CD4-positive, alpha-beta T cell (primary cell): Measurements from ENCODE around the gene TMOD1. TPM values are rescaled to one million over a fixed set of nuclear protein-coding genes. Genes with fewer than 3 reads are reported as not detected.

Source experiments
- ATAC-seq: fragments of 200-7000 bp; cut with Tn5 transposase; one replicate; pipeline ENCODE4 v1.10.0; 2022; ENCODE audit warnings: mild to moderate bottlenecking; ENCODE audit not compliant: poor library complexity
- CTCF ChIA-PET: fragments of 350-600 bp; sonication (Branson Sonifier 250); formaldehyde crosslinking; loops from one replicate; lab custom pipeline; 2021; ENCODE audit warnings: antibody characterized with exemption, inconsistent platforms; lab: Charles Lee
- POLR2A ChIA-PET: fragments of 350-600 bp; sonication (Branson Sonifier 250); formaldehyde crosslinking; loops from one replicate; lab custom pipeline; 2021; ENCODE audit warnings: antibody characterized with exemption, inconsistent platforms; lab: Charles Lee
- DNase-seq, 14 experiments: peaks; one replicate each; pipeline ENCODE4 v3.0.0-alpha.2; 2013 to 2020; ENCODE audit warnings: mixed read lengths in 2 of 14
- H3K27ac ChIP-seq, 2 donors: one replicate each; pipeline versions ENCODE4 v1.5.1 to v1.7.0; 2013; ENCODE audit warnings: low read length in 2 of 2, low read depth in 1 of 2, mild to moderate bottlenecking in 1 of 2
- H3K27me3 ChIP-seq, 2 experiments: 1 replicate in 1 of 2; 2 replicates in 1 of 2; pipeline versions ENCODE4 v1.6.1 to v1.7.0; 2013; ENCODE audit warnings: low read length in 2 of 2, control low read depth in 1 of 2, mild to moderate bottlenecking in 1 of 2, moderate library complexity in 1 of 2; ENCODE audit not compliant: insufficient read depth in 2 of 2, control insufficient read depth in 1 of 2
- H3K36me3 ChIP-seq: one replicate; pipeline ENCODE4 v1.6.1; 2013; ENCODE audit warnings: low read length, control low read depth; ENCODE audit not compliant: insufficient read depth
- H3K4me1 ChIP-seq: one replicate; pipeline ENCODE4 v1.6.1; 2013; ENCODE audit warnings: low read length, control low read depth; ENCODE audit not compliant: insufficient read depth
- H3K4me3 ChIP-seq: one replicate; pipeline ENCODE4 v1.5.1; 2013; ENCODE audit warnings: mild to moderate bottlenecking, low read length, moderate library complexity
- H3K9me3 ChIP-seq, 2 experiments: 1 replicate in 1 of 2; 2 replicates in 1 of 2; pipeline versions ENCODE4 v1.6.1 to v1.7.0; 2013; ENCODE audit warnings: low read length in 2 of 2, mild to moderate bottlenecking in 2 of 2, control low read depth in 1 of 2, moderate library complexity in 1 of 2; ENCODE audit not compliant: control insufficient read depth in 1 of 2, insufficient read depth in 1 of 2
- H3K27ac Mint-ChIP-seq: one replicate; pipeline ENCODE4 v1.8.0; 2020; ENCODE audit warnings: mixed read lengths
- H3K27me3 Mint-ChIP-seq: one replicate; pipeline ENCODE4 v1.8.0; 2021; ENCODE audit warnings: mixed read lengths
- H3K36me3 Mint-ChIP-seq: one replicate; pipeline ENCODE4 v1.8.0; 2021; ENCODE audit warnings: low read depth, mixed read lengths
- H3K4me1 Mint-ChIP-seq: one replicate; pipeline ENCODE4 v1.8.0; 2021; ENCODE audit warnings: low read depth, mixed read lengths
- H3K4me3 Mint-ChIP-seq: one replicate; pipeline ENCODE4 v1.8.0; 2020; ENCODE audit warnings: mild to moderate bottlenecking, mixed read lengths
- H3K9me3 Mint-ChIP-seq: one replicate; pipeline ENCODE4 v1.8.0; 2020; ENCODE audit warnings: mixed read lengths
- intact Hi-C, 2 experiments: fragments of 100-400 bp; cut with DNase I in 1 of 2; cut with micrococcal nuclease in 1 of 2; formaldehyde crosslinking; loops; one replicate each; pipeline versions ENCODE4 v1.15.1 to v1.9.0; 2023 to 2025; cut with DNase I, micrococcal nuclease
- total RNA-seq, 174 experiments: library from RNA in 2 of 174; stranded (reverse) in 2 of 174; gene quantifications; one replicate each; pipeline ENCODE4 v1.2.3 and lab custom pipeline; 2021 to 2026
- TF ChIP-seq, protein P1 (sequence below): fragments of 200-600 bp; IDR thresholded peaks from one replicate; pipeline ENCODE4 v1.8.0; 2022; ENCODE audit warnings: antibody characterized with exemption, mild to moderate bottlenecking

The TMOD1 gene
- total RNA-seq, 2 experiments from 2014 or later, result 0.20 to 0.47 TPM

DNA sequence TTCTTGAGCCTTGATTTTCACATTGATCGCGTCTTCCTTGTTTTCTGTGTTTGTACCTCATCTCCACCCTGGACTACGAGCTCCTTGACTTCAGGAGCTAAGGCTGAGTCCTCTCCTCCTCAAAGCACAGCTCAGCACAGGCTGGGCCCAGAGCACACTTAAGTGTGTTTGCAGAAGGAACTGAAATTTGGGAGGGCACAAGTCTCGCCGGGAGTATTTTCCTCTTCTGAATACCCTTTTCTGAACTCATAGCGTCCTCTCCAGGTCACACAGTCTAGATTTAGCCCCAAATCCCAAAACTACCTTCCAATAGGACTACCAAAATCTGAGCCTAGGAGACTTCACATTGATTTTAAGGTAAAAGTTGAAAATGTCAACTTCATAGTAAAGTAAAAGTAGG, 90.1 kb downstream of the TMOD1 start:
- DNase-seq (no peak), ATAC-seq (no peak)
- no peak overlapping the region for H3K27ac ChIP-seq
- no peak overlapping the region for H3K4me3 ChIP-seq
- H3K36me3 ChIP-seq, result no peaks in the 10 kb centered on the region
- TF ChIP-seq, protein P1, sequence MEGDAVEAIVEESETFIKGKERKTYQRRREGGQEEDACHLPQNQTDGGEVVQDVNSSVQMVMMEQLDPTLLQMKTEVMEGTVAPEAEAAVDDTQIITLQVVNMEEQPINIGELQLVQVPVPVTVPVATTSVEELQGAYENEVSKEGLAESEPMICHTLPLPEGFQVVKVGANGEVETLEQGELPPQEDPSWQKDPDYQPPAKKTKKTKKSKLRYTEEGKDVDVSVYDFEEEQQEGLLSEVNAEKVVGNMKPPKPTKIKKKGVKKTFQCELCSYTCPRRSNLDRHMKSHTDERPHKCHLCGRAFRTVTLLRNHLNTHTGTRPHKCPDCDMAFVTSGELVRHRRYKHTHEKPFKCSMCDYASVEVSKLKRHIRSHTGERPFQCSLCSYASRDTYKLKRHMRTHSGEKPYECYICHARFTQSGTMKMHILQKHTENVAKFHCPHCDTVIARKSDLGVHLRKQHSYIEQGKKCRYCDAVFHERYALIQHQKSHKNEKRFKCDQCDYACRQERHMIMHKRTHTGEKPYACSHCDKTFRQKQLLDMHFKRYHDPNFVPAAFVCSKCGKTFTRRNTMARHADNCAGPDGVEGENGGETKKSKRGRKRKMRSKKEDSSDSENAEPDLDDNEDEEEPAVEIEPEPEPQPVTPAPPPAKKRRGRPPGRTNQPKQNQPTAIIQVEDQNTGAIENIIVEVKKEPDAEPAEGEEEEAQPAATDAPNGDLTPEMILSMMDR, result no peak
- no peaks in the 10 kb centered on the region for H3K9me3 ChIP-seq
- no peaks in the 10 kb centered on the region for H3K27me3 ChIP-seq
- intact Hi-C loops, result no loop called here
- peaks cover 4% of the 10 kb centered on the region for H3K9me3 Mint-ChIP-seq
- H3K4me3 Mint-ChIP-seq, result no peak overlapping the region
- ChIA-PET CTCF (no interaction called here), POLR2A (no interaction called here)
- H3K27me3 Mint-ChIP-seq, result peaks cover 3% of the 10 kb centered on the region
- no peaks in the 10 kb centered on the region for H3K4me1 ChIP-seq
- H3K4me1 Mint-ChIP-seq, result no peaks in the 10 kb centered on the region
- H3K36me3 Mint-ChIP-seq, result peaks cover 18% of the 10 kb centered on the region
- H3K27ac Mint-ChIP-seq, result no peak overlapping the region

DNA sequence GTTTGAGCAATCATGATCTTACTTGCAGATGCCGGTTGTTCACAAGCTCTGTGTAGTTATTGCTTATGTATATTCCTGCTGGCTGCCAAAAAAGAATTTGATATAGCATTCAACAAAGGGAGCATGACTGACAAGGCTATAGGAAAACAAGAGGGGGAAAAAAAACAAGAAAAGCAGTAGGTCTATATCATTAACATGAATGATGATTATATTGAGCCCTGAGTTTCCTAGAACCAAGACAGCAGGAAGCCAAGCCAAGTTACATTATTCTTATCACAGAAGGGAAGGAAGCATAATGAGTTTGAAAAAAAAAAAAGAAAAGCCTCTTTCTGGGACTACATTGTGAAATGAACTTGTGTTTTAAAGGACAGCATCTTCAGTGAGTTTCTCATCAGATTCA, 90.7 kb downstream of the TMOD1 start:
- no peaks in the 10 kb centered on the region for H3K9me3 ChIP-seq
- H3K27me3 ChIP-seq, result no peaks in the 10 kb centered on the region
- no peak overlapping the region for H3K27ac Mint-ChIP-seq
- H3K4me3 ChIP-seq, result no peak overlapping the region
- H3K9me3 Mint-ChIP-seq, result peaks cover 4% of the 10 kb centered on the region
- H3K27ac ChIP-seq, result no peak overlapping the region
- intact Hi-C loops, result no loop called here
- peaks cover 18% of the 10 kb centered on the region for H3K36me3 Mint-ChIP-seq
- H3K36me3 ChIP-seq, result no peaks in the 10 kb centered on the region
- ChIA-PET POLR2A (no interaction called here), CTCF (no interaction called here)
- TF ChIP-seq, protein P1, result no peak
- no peak for ATAC-seq
- no peaks in the 10 kb centered on the region for H3K4me1 ChIP-seq
- no peak for DNase-seq
- H3K4me3 Mint-ChIP-seq, result no peak overlapping the region
- no peaks in the 10 kb centered on the region for H3K4me1 Mint-ChIP-seq
- peaks cover 3% of the 10 kb centered on the region for H3K27me3 Mint-ChIP-seq

DNA sequence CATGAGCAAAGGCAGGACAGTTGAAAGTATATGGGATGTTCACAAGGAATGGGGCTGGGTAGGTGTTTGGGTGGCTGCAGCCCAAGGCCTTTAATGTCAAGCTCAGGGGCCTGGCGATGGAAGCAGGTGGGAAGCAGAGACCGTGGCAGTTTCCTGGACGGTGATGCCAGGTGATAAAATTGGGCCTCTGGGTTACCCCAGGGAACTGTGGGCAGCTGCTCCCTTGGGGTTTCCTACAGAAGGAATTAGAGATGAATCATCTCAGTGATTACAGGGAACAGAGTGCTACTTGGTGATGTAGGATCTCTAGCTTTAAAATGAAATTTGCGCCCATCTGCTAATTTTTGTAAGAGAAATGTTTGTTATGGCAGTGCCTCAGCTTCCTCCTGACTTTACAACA, 92.5 kb downstream of the TMOD1 start:
- Mint-ChIP-seq H3K4me3 (no peak overlapping the region), H3K27ac (no peak overlapping the region), H3K27me3 (peaks cover 3% of the 10 kb centered on the region), H3K9me3 (no peaks in the 10 kb centered on the region), H3K36me3 (peaks cover 11% of the 10 kb centered on the region), H3K4me1 (peaks cover 7% of the 10 kb centered on the region)
- ATAC-seq, result no peak
- Histone ChIP-seq H3K9me3 (no peaks in the 10 kb centered on the region), H3K36me3 (no peaks in the 10 kb centered on the region), H3K27ac (no peak overlapping the region), H3K4me1 (peaks cover 4% of the 10 kb centered on the region), H3K4me3 (no peak overlapping the region), H3K27me3 (no peaks in the 10 kb centered on the region)
- TF ChIP-seq, protein P1, result no peak
- POLR2A ChIA-PET, result no interaction called here
- intact Hi-C loops, result no loop called here
- no peak for DNase-seq
- CTCF ChIA-PET, result interaction anchor here (0.5 to 1.0 kb wide), 2 partner anchors 22 to 264 kb away, joined by 4 to 5 read pairs; no protein-coding TSS in a partner anchor
